HepG2 (cell line): ENCODE measurements around the gene MYBPC2. TPM values are rescaled to one million over a fixed set of nuclear protein-coding genes. Genes with fewer than 3 reads are reported as not detected.
A peak's percentile ranks its signal among the peaks of the same experiment; 100 is the strongest.

Experiments used
- AGO1 ChIP-seq: fragments of 200-400 bp; formaldehyde crosslinking; IDR thresholded peaks from 2 replicates; pipeline ENCODE4 v1.6.1; 2017; ENCODE audit warnings: mild to moderate bottlenecking, low read depth, low read length, moderate library complexity; ENCODE audit not compliant: poor library complexity, severe bottlenecking
- BATF2 ChIP-seq: sonication (generic); formaldehyde crosslinking; IDR thresholded peaks from 2 replicates; pipeline ENCODE4 v1.8.0; 2022; ENCODE audit warnings: mild to moderate bottlenecking, missing genetic modification reagents, moderate library complexity
- BCL3 ChIP-seq: sonication (generic); formaldehyde crosslinking; IDR thresholded peaks from 2 replicates; pipeline ENCODE4 v1.5.1; 2020; ENCODE audit warnings: mild to moderate bottlenecking, missing genetic modification reagents, moderate library complexity
- CAMTA2 ChIP-seq: sonication (generic); formaldehyde crosslinking; IDR thresholded peaks from 2 replicates; pipeline ENCODE4 v1.4.0; 2020; ENCODE audit warnings: mild to moderate bottlenecking, missing genetic modification reagents, borderline replicate concordance
- GATA4 ChIP-seq: sonication (generic); IDR thresholded peaks from 2 replicates; pipeline ENCODE4 v1.6.1; 2016; ENCODE audit warnings: antibody characterized with exemption, low read depth, borderline replicate concordance
- GPN1 ChIP-seq: sonication (generic); formaldehyde crosslinking; IDR thresholded peaks from 2 replicates; pipeline ENCODE4 v1.5.1; 2020; ENCODE audit warnings: missing genetic modification reagents, borderline replicate concordance
- MAFF ChIP-seq: IDR thresholded peaks from 2 replicates; pipeline ENCODE4 v1.6.1; 2011; ENCODE audit warnings: low read depth, low read length, improper control_type of control experiment
- NR0B2 ChIP-seq: sonication (generic); formaldehyde crosslinking; IDR thresholded peaks from 2 replicates; pipeline ENCODE4 v1.4.0; 2020; ENCODE audit warnings: mild to moderate bottlenecking, missing genetic modification reagents
- POLR2AphosphoS5 ChIP-seq: IDR thresholded peaks from 2 replicates; pipeline ENCODE4 v1.6.1; 2012; ENCODE audit warnings: low read depth, low read length
- TARDBP ChIP-seq: sonication (generic); formaldehyde crosslinking; IDR thresholded peaks from 2 replicates; pipeline ENCODE4 v1.8.0; 2022; ENCODE audit warnings: mild to moderate bottlenecking, missing genetic modification reagents
- TEF ChIP-seq: sonication (generic); formaldehyde crosslinking; IDR thresholded peaks from 2 replicates; pipeline ENCODE4 v1.5.0; 2020; ENCODE audit warnings: missing genetic modification reagents
- THYN1 ChIP-seq: sonication (generic); formaldehyde crosslinking; IDR thresholded peaks from 2 replicates; pipeline ENCODE4 v1.8.1; 2023; ENCODE audit warnings: low read depth, mild to moderate bottlenecking, moderate library complexity, missing genetic modification reagents, borderline replicate concordance
- ZNF138 ChIP-seq: sonication (generic); formaldehyde crosslinking; IDR thresholded peaks from 2 replicates; pipeline ENCODE4 v1.5.0; 2020; ENCODE audit warnings: mild to moderate bottlenecking, low read depth, missing genetic modification reagents
- ZNF142 ChIP-seq: sonication (generic); formaldehyde crosslinking; IDR thresholded peaks from 2 replicates; pipeline ENCODE4 v1.4.0; 2020; ENCODE audit warnings: missing genetic modification reagents
- ZNF362 ChIP-seq: sonication (generic); formaldehyde crosslinking; IDR thresholded peaks from 2 replicates; pipeline ENCODE4 v1.4.0; 2020; ENCODE audit warnings: missing genetic modification reagents, mild to moderate bottlenecking, borderline replicate concordance
- ZNF432 ChIP-seq: sonication (generic); formaldehyde crosslinking; IDR thresholded peaks from 2 replicates; pipeline ENCODE4 v1.5.0; 2020; ENCODE audit warnings: missing genetic modification reagents, mild to moderate bottlenecking, borderline replicate concordance
- ZNF547 ChIP-seq: sonication (generic); formaldehyde crosslinking; IDR thresholded peaks from 2 replicates; pipeline ENCODE4 v1.5.1; 2020; ENCODE audit warnings: mild to moderate bottlenecking, missing genetic modification reagents
- ZNF772 ChIP-seq: sonication (generic); formaldehyde crosslinking; IDR thresholded peaks from 2 replicates; pipeline ENCODE4 v1.5.0; 2020; ENCODE audit warnings: mild to moderate bottlenecking, missing genetic modification reagents
- polyA plus RNA-seq, 8 experiments: library from polyadenylated mRNA; depleted of rRNA in 3 of 8; stranded (reverse) in 7 of 8; unstranded in 1 of 8; fragments of >200 nt; fragmentation: Illumina TruSeq in 4 of 8; extraction: Trizol in 4 of 8; gene quantifications; 2 replicates each; pipeline versions ENCODE4 v1.2.1 to v1.2.3, GENCODE V29; 2011 to 2016; ENCODE audit warnings: low read depth in 4 of 8, missing spikeins in 1 of 8, mixed read lengths in 1 of 8; ENCODE audit not compliant: insufficient read depth in 1 of 8
- total RNA-seq, 5 experiments: library from RNA; depleted of rRNA; stranded (reverse); fragments of >200 nt; fragmentation: Illumina TruSeq; extraction: Trizol; gene quantifications; 2 replicates each; pipeline ENCODE4 v1.2.3, GENCODE V29; 2016; ENCODE audit warnings: low read depth in 1 of 5

The MYBPC2 gene
- total and polyA plus RNA-seq, 2 of the 13 experiments (the other 11 are each of a cell fraction or from before 2014, with no cell fraction given), result not detected

- TF ChIP-seq CAMTA2 (no peak), TEF (no peak; the same call in 1 of the 2 replicates), MAFF (no peak), BCL3 (CRISPR knock-in tag) (peak; percentile 91; the same call in 1 of the 2 replicates), ZNF138 (CRISPR knock-in tag) (no peak), POLR2AphosphoS5 (peak; percentile 72), ZNF142 (no peak), ZNF547 (peak; percentile 94), ZNF772 (CRISPR knock-in tag) (peak; percentile 14; the same call in 1 of the 2 replicates), ZNF362 (CRISPR knock-in tag) (no peak), GPN1 (no peak), THYN1 (no peak), ZNF432 (CRISPR knock-in tag) (no peak), NR0B2 (CRISPR knock-in tag) (no peak), TARDBP (peak; percentile 11; the same call in 1 of the 2 replicates), AGO1 (peak; percentile 96), BATF2 (CRISPR knock-in tag) (0 out of 2 replicates have a peak, but pooled peaks have one; percentile 33), GATA4 (no peak)
Observed at GRCh38 chr19:50383852-50384684, 48.6 kb upstream of the MYBPC2 start, which contains the start of gene POLD1 (continued).
